HepG2 (cell line): ENCODE measurements around the gene NSUN5. TPM values are rescaled to one million over a fixed set of nuclear protein-coding genes. Genes with fewer than 3 reads are reported as not detected.

Source experiments
- ATAC-seq: fragments of 200-7000 bp; cut with Tn5 transposase; 3 replicates; pipeline ENCODE4 v1.9.1; 2020; ENCODE audit warnings: mild to moderate bottlenecking, moderate library complexity
- BruUV-seq: library from RNA; stranded (reverse); fragments of 400-500 nt; replicated peaks from 2 replicates; lab custom pipeline; 2021; lab: Mats Ljungman, UMichigan
- CTCF ChIA-PET: fragments of 300-600 bp; formaldehyde crosslinking; extraction: SDS; loops from one replicate; lab custom pipeline; 2021; ENCODE audit warnings: low total read pairs, inconsistent platforms, low intra/inter-chr PET ratio; lab: Yijun Ruan, JAX
- POLR2A ChIA-PET: fragments of 350-600 bp; sonication (Branson Sonifier 250); formaldehyde crosslinking; loops from one replicate; lab custom pipeline; 2020; ENCODE audit warnings: antibody characterized with exemption, inconsistent platforms; lab: Yijun Ruan, JAX
- DNase-seq: peaks from one replicate; pipeline ENCODE4 v3.0.0-alpha.2; 2015; ENCODE audit warnings: low spot score
- FAIRE-seq: peaks from 3 replicates; lab custom pipeline; 2011; peaks lifted over from hg19 to GRCh38; lab: Jason Lieb, UNC
- H2AFZ ChIP-seq: one replicate; pipeline ENCODE4 v1.6.1; 2011; ENCODE audit warnings: low read length, inconsistent platforms
- H3K27ac ChIP-seq: fragments of 300-600 bp; 3 replicates; pipeline ENCODE4 v1.8.0; 2011; ENCODE audit warnings: mixed run types, mild to moderate bottlenecking, mixed read lengths, low read length, inconsistent platforms; ENCODE audit not compliant: insufficient read depth; ENCODE audit errors: extremely low read length
- H3K27me3 ChIP-seq, 2 experiments: fragments of 200-600 bp in 1 of 2; 2 replicates in 1 of 2; 3 replicates in 1 of 2; pipeline versions ENCODE4 v1.6.0 to v1.8.0; 2011; ENCODE audit warnings: low read length in 2 of 2, mild to moderate bottlenecking in 2 of 2, moderate library complexity in 2 of 2, inconsistent platforms in 1 of 2; ENCODE audit not compliant: insufficient read depth in 2 of 2, control insufficient read depth in 1 of 2
- H3K36me3 ChIP-seq, 2 experiments: fragments of 200-600 bp in 1 of 2; replicated peaks in 1 of 2; 2 replicates in 1 of 2; 3 replicates in 1 of 2; pipeline versions ENCODE4 v1.5.1 to v1.8.0; 2011; ENCODE audit warnings: low read length in 2 of 2, inconsistent platforms in 1 of 2; ENCODE audit not compliant: insufficient read depth in 2 of 2, control insufficient read depth in 1 of 2
- H3K4me1 ChIP-seq: 2 replicates; pipeline ENCODE4 v1.5.1; 2012; ENCODE audit warnings: low read length, inconsistent platforms; ENCODE audit not compliant: insufficient read depth
- H3K4me2 ChIP-seq: 2 replicates; pipeline ENCODE4 v1.6.0; 2011; ENCODE audit warnings: low read depth, low read length, inconsistent platforms
- H3K4me3 ChIP-seq, 3 experiments: fragments of 200-600 bp in 1 of 3; sonication (generic), shearing (Covaris generic) in 1 of 3; replicated peaks in 1 of 3; 2 replicates each; pipeline ENCODE4 v1.5.1; 2011 to 2016; ENCODE audit warnings: low read length in 3 of 3, inconsistent platforms in 2 of 3, low read depth in 2 of 3, mild to moderate bottlenecking in 2 of 3, control low read depth in 1 of 3, mixed read lengths in 1 of 3; ENCODE audit not compliant: insufficient read depth in 1 of 3
- H3K79me2 ChIP-seq: one replicate; pipeline ENCODE4 v1.6.1; 2011; ENCODE audit warnings: low read length, inconsistent platforms; ENCODE audit not compliant: insufficient read depth
- H3K9ac ChIP-seq: 2 replicates; pipeline ENCODE4 v1.6.0; 2011; ENCODE audit warnings: mild to moderate bottlenecking, low read depth, low read length, inconsistent platforms; ENCODE audit not compliant: insufficient read depth
- H3K9me3 ChIP-seq: 2 replicates; pipeline ENCODE4 v1.5.1; 2012; ENCODE audit warnings: mild to moderate bottlenecking, low read length
- H4K20me1 ChIP-seq: 2 replicates; pipeline ENCODE4 v1.6.0; 2011; ENCODE audit warnings: inconsistent platforms, mild to moderate bottlenecking, low read length, moderate library complexity; ENCODE audit not compliant: insufficient read depth
- ADNP ChIP-seq: sonication (generic); formaldehyde crosslinking; IDR thresholded peaks from 2 replicates; pipeline ENCODE4 v1.4.0; 2020; ENCODE audit warnings: missing genetic modification reagents
- CAMTA2 ChIP-seq: sonication (generic); formaldehyde crosslinking; IDR thresholded peaks from 2 replicates; pipeline ENCODE4 v1.4.0; 2020; ENCODE audit warnings: mild to moderate bottlenecking, missing genetic modification reagents, borderline replicate concordance
- CCAR2 ChIP-seq: fragments of 200-400 bp; formaldehyde crosslinking; optimal IDR thresholded peaks from 2 replicates; pipeline ENCODE3; 2018; ENCODE audit warnings: low read depth, mild to moderate bottlenecking, low read length, moderate library complexity
- KLF12 ChIP-seq: sonication (generic); formaldehyde crosslinking; IDR thresholded peaks from 2 replicates; pipeline ENCODE4 v1.4.0; 2020; ENCODE audit warnings: missing genetic modification reagents, borderline replicate concordance
- MIXL1 ChIP-seq: IDR thresholded peaks from 2 replicates; pipeline ENCODE4 v1.6.1; 2016
- MZF1 ChIP-seq: sonication (generic); formaldehyde crosslinking; IDR thresholded peaks from 2 replicates; pipeline ENCODE4 v1.8.1; 2023; ENCODE audit warnings: mild to moderate bottlenecking, missing genetic modification reagents, borderline replicate concordance
- NBN ChIP-seq: fragments of 450-650 bp; conservative IDR thresholded peaks from 2 replicates; pipeline ENCODE4 v1.6.1; 2017
- ZBTB7A ChIP-seq: sonication (generic); formaldehyde crosslinking; IDR thresholded peaks from 2 replicates; pipeline ENCODE4 v1.8.0; 2022; ENCODE audit warnings: mild to moderate bottlenecking, missing genetic modification reagents
- ZNF160 ChIP-seq: sonication (generic); formaldehyde crosslinking; IDR thresholded peaks from 2 replicates; pipeline ENCODE4 v1.8.0; 2022; ENCODE audit warnings: mild to moderate bottlenecking, inconsistent platforms, missing genetic modification reagents
- ZNF235 ChIP-seq: sonication (generic); formaldehyde crosslinking; IDR thresholded peaks from 2 replicates; pipeline ENCODE4 v1.8.1; 2023; ENCODE audit warnings: mild to moderate bottlenecking, missing genetic modification reagents, borderline replicate concordance
- ZNF292 ChIP-seq: sonication (generic); formaldehyde crosslinking; IDR thresholded peaks from 2 replicates; pipeline ENCODE4 v1.8.1; 2022; ENCODE audit warnings: mild to moderate bottlenecking, low read depth, missing genetic modification reagents, borderline replicate concordance
- ZNF343 ChIP-seq: sonication (generic); formaldehyde crosslinking; IDR thresholded peaks from 2 replicates; pipeline ENCODE4 v1.4.0; 2020; ENCODE audit warnings: mild to moderate bottlenecking, missing genetic modification reagents
- ZNF451 ChIP-seq: sonication (generic); formaldehyde crosslinking; IDR thresholded peaks from 2 replicates; pipeline ENCODE4 v1.5.0; 2020; ENCODE audit warnings: mild to moderate bottlenecking, missing genetic modification reagents
- ZNF83 ChIP-seq: sonication (generic); formaldehyde crosslinking; IDR thresholded peaks from 2 replicates; pipeline ENCODE4 v1.4.0; 2020; ENCODE audit warnings: missing genetic modification reagents, mild to moderate bottlenecking, borderline replicate concordance
- ZSCAN22 ChIP-seq: sonication (generic); formaldehyde crosslinking; IDR thresholded peaks from 2 replicates; pipeline ENCODE4 v1.4.0; 2020; ENCODE audit warnings: mild to moderate bottlenecking, missing genetic modification reagents
- WGBS: methylation state at CpG from one replicate; pipeline ENCODE4 v1.1.6; 2017; ENCODE audit warnings: low lambda C conversion rate; 5-methylcytosine and 5-hydroxymethylcytosine counted together
- in situ Hi-C: cut with HindIII; loops from 2 replicates; pipeline ENCODE4 v1.10.0; 2017; ENCODE audit warnings: low pct_unique_long_range_greater_than_20kb; ENCODE audit not compliant: extremely low pct_ligation_motif_present
- intact Hi-C: fragments of 100-400 bp; cut with micrococcal nuclease; formaldehyde crosslinking; loops from one replicate; pipeline ENCODE4 v1.10.0; 2022; ENCODE audit not compliant: unreplicated experiment
- polyA plus RNA-seq, 8 experiments: library from polyadenylated mRNA; depleted of rRNA in 3 of 8; stranded (reverse) in 7 of 8; unstranded in 1 of 8; fragments of >200 nt; fragmentation: Illumina TruSeq in 4 of 8; extraction: Trizol in 4 of 8; gene quantifications; 2 replicates each; pipeline versions ENCODE4 v1.2.1 to v1.2.3, GENCODE V29; 2011 to 2016; ENCODE audit warnings: low read depth in 4 of 8, missing spikeins in 1 of 8, mixed read lengths in 1 of 8; ENCODE audit not compliant: insufficient read depth in 1 of 8
- total RNA-seq, 5 experiments: library from RNA; depleted of rRNA; stranded (reverse); fragments of >200 nt; fragmentation: Illumina TruSeq; extraction: Trizol; gene quantifications; 2 replicates each; pipeline ENCODE4 v1.2.3, GENCODE V29; 2016; ENCODE audit warnings: low read depth in 1 of 5
- TF ChIP-seq, protein P1 (sequence below): sonication (generic); formaldehyde crosslinking; IDR thresholded peaks from 2 replicates; pipeline ENCODE4 v1.4.0; 2020; ENCODE audit warnings: mild to moderate bottlenecking, low read depth, missing genetic modification reagents
- TF ChIP-seq, protein P2 (sequence below): IDR thresholded peaks from 2 replicates; pipeline ENCODE4 v1.6.1; 2012; ENCODE audit warnings: inconsistent platforms
- TF ChIP-seq, protein P3 (sequence below): sonication (generic); formaldehyde crosslinking; IDR thresholded peaks from 2 replicates; pipeline ENCODE4 v1.5.1; 2020; ENCODE audit warnings: missing genetic modification reagents, mild to moderate bottlenecking, borderline replicate concordance
- TF ChIP-seq, protein P4 (sequence below): sonication (generic); formaldehyde crosslinking; IDR thresholded peaks from 2 replicates; pipeline ENCODE4 v1.5.0; 2020; ENCODE audit warnings: missing genetic modification reagents

NSUN5 gene
- total and polyA plus RNA-seq, 2 of the 13 experiments (the other 11 are each of a cell fraction or from before 2014, with no cell fraction given), result 19.9 to 35.8 TPM

DNA sequence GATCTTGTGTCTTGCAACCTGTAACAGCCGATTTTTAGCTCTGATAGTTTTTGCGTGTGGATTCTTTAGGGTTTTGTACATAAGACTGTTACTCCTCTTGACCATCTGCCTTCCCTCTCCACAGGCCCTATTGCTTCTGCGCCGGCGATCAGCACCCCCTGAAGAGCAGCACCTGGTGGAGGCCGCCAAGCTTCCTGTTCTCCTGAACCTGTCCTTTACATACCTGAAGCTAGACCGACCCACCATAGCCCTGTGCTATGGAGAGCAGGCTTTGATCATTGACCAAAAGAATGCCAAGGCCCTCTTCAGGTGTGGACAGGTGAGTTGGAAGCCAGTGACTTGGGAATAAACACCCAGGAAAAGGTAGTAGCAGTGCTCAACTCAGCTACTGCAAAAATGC lies 31.9 kb upstream of the NSUN5 start:
- H3K4me3 ChIP-seq, result no peak overlapping the region
- H3K27me3 ChIP-seq, result peaks cover 0 to 8% of the 10 kb centered on the region in 2 experiments; a peak in 2 of 5 replicates
- in situ Hi-C loops (loop anchor here (5.0 kb wide), 1 partner anchor 97 kb away; no protein-coding TSS in a partner anchor), intact Hi-C loops (no loop called here)
- no peak overlapping the region for H2AFZ ChIP-seq
- WGBS, result 61% methylated on average over 7 of the region's 7 CpGs
- FAIRE-seq, result no peak
- BruUV-seq, result no TSS peak
- peaks cover 58% of the 10 kb centered on the region for H3K4me1 ChIP-seq
- H3K9ac ChIP-seq, result no peak overlapping the region
- CTCF ChIA-PET, result no interaction called here
- H3K79me2 ChIP-seq, result no peaks in the 10 kb centered on the region
- TF ChIP-seq, protein P1, sequence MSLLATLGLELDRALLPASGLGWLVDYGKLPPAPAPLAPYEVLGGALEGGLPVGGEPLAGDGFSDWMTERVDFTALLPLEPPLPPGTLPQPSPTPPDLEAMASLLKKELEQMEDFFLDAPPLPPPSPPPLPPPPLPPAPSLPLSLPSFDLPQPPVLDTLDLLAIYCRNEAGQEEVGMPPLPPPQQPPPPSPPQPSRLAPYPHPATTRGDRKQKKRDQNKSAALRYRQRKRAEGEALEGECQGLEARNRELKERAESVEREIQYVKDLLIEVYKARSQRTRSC (CRISPR knock-in tag), result no peak
- TF ChIP-seq ZNF235 (no peak), ZBTB7A (CRISPR knock-in tag) (no peak), ADNP (CRISPR knock-in tag) (no peak), ZNF451 (CRISPR knock-in tag) (no peak), CCAR2 (no peak), CAMTA2 (no peak), ZSCAN22 (CRISPR knock-in tag) (no peak), NBN (no peak), ZNF160 (no peak), ZNF343 (no peak), KLF12 (no peak), MZF1 (CRISPR knock-in tag) (no peak), ZNF292 (CRISPR knock-in tag) (no peak), MIXL1 (CRISPR knock-in tag) (no peak), ZNF83 (CRISPR knock-in tag) (no peak)
- TF ChIP-seq, protein P2, sequence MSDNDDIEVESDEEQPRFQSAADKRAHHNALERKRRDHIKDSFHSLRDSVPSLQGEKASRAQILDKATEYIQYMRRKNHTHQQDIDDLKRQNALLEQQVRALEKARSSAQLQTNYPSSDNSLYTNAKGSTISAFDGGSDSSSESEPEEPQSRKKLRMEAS, result no peak
- TF ChIP-seq, protein P3, sequence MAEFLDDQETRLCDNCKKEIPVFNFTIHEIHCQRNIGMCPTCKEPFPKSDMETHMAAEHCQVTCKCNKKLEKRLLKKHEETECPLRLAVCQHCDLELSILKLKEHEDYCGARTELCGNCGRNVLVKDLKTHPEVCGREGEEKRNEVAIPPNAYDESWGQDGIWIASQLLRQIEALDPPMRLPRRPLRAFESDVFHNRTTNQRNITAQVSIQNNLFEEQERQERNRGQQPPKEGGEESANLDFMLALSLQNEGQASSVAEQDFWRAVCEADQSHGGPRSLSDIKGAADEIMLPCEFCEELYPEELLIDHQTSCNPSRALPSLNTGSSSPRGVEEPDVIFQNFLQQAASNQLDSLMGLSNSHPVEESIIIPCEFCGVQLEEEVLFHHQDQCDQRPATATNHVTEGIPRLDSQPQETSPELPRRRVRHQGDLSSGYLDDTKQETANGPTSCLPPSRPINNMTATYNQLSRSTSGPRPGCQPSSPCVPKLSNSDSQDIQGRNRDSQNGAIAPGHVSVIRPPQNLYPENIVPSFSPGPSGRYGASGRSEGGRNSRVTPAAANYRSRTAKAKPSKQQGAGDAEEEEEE (CRISPR knock-in tag), result no peak
- TF ChIP-seq, protein P4, sequence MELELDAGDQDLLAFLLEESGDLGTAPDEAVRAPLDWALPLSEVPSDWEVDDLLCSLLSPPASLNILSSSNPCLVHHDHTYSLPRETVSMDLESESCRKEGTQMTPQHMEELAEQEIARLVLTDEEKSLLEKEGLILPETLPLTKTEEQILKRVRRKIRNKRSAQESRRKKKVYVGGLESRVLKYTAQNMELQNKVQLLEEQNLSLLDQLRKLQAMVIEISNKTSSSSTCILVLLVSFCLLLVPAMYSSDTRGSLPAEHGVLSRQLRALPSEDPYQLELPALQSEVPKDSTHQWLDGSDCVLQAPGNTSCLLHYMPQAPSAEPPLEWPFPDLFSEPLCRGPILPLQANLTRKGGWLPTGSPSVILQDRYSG (CRISPR knock-in tag), result no peak
- TF ChIP-seq, all 625 proteins: peak for 0
- ATAC-seq (no peak), DNase-seq (no peak)
- no peak overlapping the region for H3K27ac ChIP-seq
- H3K9me3 ChIP-seq, result no peaks in the 10 kb centered on the region
- no peak overlapping the region for H3K4me2 ChIP-seq
- POLR2A ChIA-PET, result interaction anchor here (1.9 kb wide), 1 partner anchor 16 kb away, joined by 7 read pairs; no protein-coding TSS in a partner anchor
- H3K36me3 ChIP-seq, result no peaks in the 10 kb centered on the region
- H4K20me1 ChIP-seq, result no peaks in the 10 kb centered on the region
